Measurements from ENCODE around the gene IFIH1.

The IFIH1 gene

GRCh38 chr2:162242586-162243280, 75.8 kb downstream of the IFIH1 start:
- H3K4me3 ChIP-seq, result no peak overlapping the region
- H3K36me3 ChIP-seq (replicated peaks), result no peaks in the 10 kb centered on the region
- in situ Hi-C loops (cut with MboI; ENCODE audit: low sequenced_read_pairs), result no loop called here
- DNase-seq (ENCODE audit: low spot score in 2 of 2), result no peak
- no peaks in the 10 kb centered on the region; the same call in 1 of the 2 replicates for H3K27me3 ChIP-seq (ENCODE audit: low read depth)
- H3K4me1 ChIP-seq, result no peaks in the 10 kb centered on the region
- H3K9me3 ChIP-seq, result no peaks in the 10 kb centered on the region

GRCh38 chr2:162241571-162241970, 76.9 kb downstream of the IFIH1 start:
- no peaks in the 10 kb centered on the region for H3K36me3 ChIP-seq (replicated peaks)
- in situ Hi-C loops (cut with MboI; ENCODE audit: low sequenced_read_pairs), result no loop called here
- H3K27me3 ChIP-seq (ENCODE audit: low read depth), result no peaks in the 10 kb centered on the region; the same call in 1 of the 2 replicates
- no peak overlapping the region for H3K4me3 ChIP-seq
- DNase-seq (ENCODE audit: low spot score in 2 of 2), result no peak
- H3K4me1 ChIP-seq, result no peaks in the 10 kb centered on the region
- no peaks in the 10 kb centered on the region for H3K9me3 ChIP-seq

GRCh38 chr2:162234620-162235462, 83.6 kb downstream of the IFIH1 start:
- Histone ChIP-seq H3K4me1 (no peaks in the 10 kb centered on the region; the same call in 1 of the 2 replicates), H3K27me3 (ENCODE audit: low read depth) (no peaks in the 10 kb centered on the region), H3K36me3 (replicated peaks) (no peaks in the 10 kb centered on the region), H3K4me3 (no peak overlapping the region), H3K9me3 (no peaks in the 10 kb centered on the region)
- DNase-seq (ENCODE audit: low spot score in 2 of 2), result no peak
- in situ Hi-C loops (cut with MboI; ENCODE audit: low sequenced_read_pairs), result no loop called here

GRCh38 chr2:162233197-162233596, 85.3 kb downstream of the IFIH1 start:
- no peak for DNase-seq (ENCODE audit: low spot score in 2 of 2)
- no peaks in the 10 kb centered on the region for H3K9me3 ChIP-seq
- H3K4me1 ChIP-seq, result no peaks in the 10 kb centered on the region; the same call in 1 of the 2 replicates
- no peak overlapping the region for H3K4me3 ChIP-seq
- in situ Hi-C loops (cut with MboI; ENCODE audit: low sequenced_read_pairs), result no loop called here
- no peaks in the 10 kb centered on the region for H3K36me3 ChIP-seq (replicated peaks)
- no peaks in the 10 kb centered on the region for H3K27me3 ChIP-seq (ENCODE audit: low read depth)

GRCh38 chr2:162232671-162233070, 85.8 kb downstream of the IFIH1 start:
- in situ Hi-C loops (cut with MboI; ENCODE audit: low sequenced_read_pairs), result no loop called here
- H3K9me3 ChIP-seq, result no peaks in the 10 kb centered on the region
- no peaks in the 10 kb centered on the region; the same call in 1 of the 2 replicates for H3K4me1 ChIP-seq
- H3K27me3 ChIP-seq (ENCODE audit: low read depth), result no peaks in the 10 kb centered on the region
- no peak for DNase-seq (ENCODE audit: low spot score in 2 of 2)
- H3K36me3 ChIP-seq (replicated peaks), result no peaks in the 10 kb centered on the region
- no peak overlapping the region for H3K4me3 ChIP-seq

GRCh38 chr2:162232027-162232426, 86.5 kb downstream of the IFIH1 start:
- H3K27me3 ChIP-seq (ENCODE audit: low read depth), result no peaks in the 10 kb centered on the region
- H3K4me3 ChIP-seq, result no peak overlapping the region
- no peaks in the 10 kb centered on the region for H3K36me3 ChIP-seq (replicated peaks)
- no peaks in the 10 kb centered on the region for H3K9me3 ChIP-seq
- H3K4me1 ChIP-seq, result no peaks in the 10 kb centered on the region; the same call in 1 of the 2 replicates
- DNase-seq (ENCODE audit: low spot score in 2 of 2), result no peak
- in situ Hi-C loops (cut with MboI; ENCODE audit: low sequenced_read_pairs), result no loop called here

GRCh38 chr2:162230761-162231160, 87.7 kb downstream of the IFIH1 start:
- H3K4me3 ChIP-seq, result no peak overlapping the region
- no peaks in the 10 kb centered on the region for H3K36me3 ChIP-seq (replicated peaks)
- in situ Hi-C loops (cut with MboI; ENCODE audit: low sequenced_read_pairs), result no loop called here
- DNase-seq (ENCODE audit: low spot score in 2 of 2), result no peak
- H3K9me3 ChIP-seq, result no peaks in the 10 kb centered on the region
- H3K4me1 ChIP-seq, result no peaks in the 10 kb centered on the region; the same call in 1 of the 2 replicates
- H3K27me3 ChIP-seq (ENCODE audit: low read depth), result no peaks in the 10 kb centered on the region

- in situ Hi-C loops (cut with MboI; ENCODE audit: low sequenced_read_pairs), result no loop called here
- Histone ChIP-seq H3K9me3 (no peaks in the 10 kb centered on the region), H3K27me3 (ENCODE audit: low read depth) (peaks cover 5% of the 10 kb centered on the region; the same call in 1 of the 2 replicates), H3K4me1 (no peaks in the 10 kb centered on the region), H3K4me3 (no peak overlapping the region), H3K36me3 (replicated peaks) (no peaks in the 10 kb centered on the region)
- no peak for DNase-seq (ENCODE audit: low spot score in 2 of 2)
Measured at GRCh38 chr2:162226836-162227235, 91.6 kb downstream of the IFIH1 start.

- DNase-seq (ENCODE audit: low spot score in 2 of 2), result peak; percentile 63 to 81
- in situ Hi-C loops (cut with MboI; ENCODE audit: low sequenced_read_pairs), result loop anchor here (5.0 kb wide), 1 partner anchor 76 kb away; no protein-coding TSS in a partner anchor
Measured at GRCh38 chr2:162221064-162221463, 97.4 kb downstream of the IFIH1 start.

GRCh38 chr2:162220368-162220767, 98.1 kb downstream of the IFIH1 start:
- DNase-seq (ENCODE audit: low spot score in 2 of 2), result no peak
- Histone ChIP-seq H3K9me3 (no peaks in the 10 kb centered on the region; the same call in 1 of the 2 replicates), H3K27me3 (ENCODE audit: low read depth) (peaks cover 5% of the 10 kb centered on the region; the same call in 1 of the 2 replicates), H3K36me3 (replicated peaks) (no peaks in the 10 kb centered on the region), H3K4me3 (no peak overlapping the region), H3K4me1 (no peaks in the 10 kb centered on the region)
- in situ Hi-C loops (cut with MboI; ENCODE audit: low sequenced_read_pairs), result loop anchor here (5.0 kb wide), 1 partner anchor 77 kb away; no protein-coding TSS in a partner anchor

More at GRCh38 chr2:162221064-162221463, 97.4 kb downstream of the IFIH1 start:
- Histone ChIP-seq H3K9me3 (no peaks in the 10 kb centered on the region), H3K27me3 (ENCODE audit: low read depth) (peaks cover 5% of the 10 kb centered on the region; the same call in 1 of the 2 replicates), H3K4me3 (no peak overlapping the region), H3K36me3 (replicated peaks) (no peaks in the 10 kb centered on the region), H3K4me1 (no peaks in the 10 kb centered on the region)

GRCh38 chr2:162219426-162219825, 99.1 kb downstream of the IFIH1 start:
- in situ Hi-C loops (cut with MboI; ENCODE audit: low sequenced_read_pairs), result no loop called here
- H3K27me3 ChIP-seq (ENCODE audit: low read depth), result peaks cover 5% of the 10 kb centered on the region; the same call in 1 of the 2 replicates
- no peak for DNase-seq (ENCODE audit: low spot score in 2 of 2)
- H3K36me3 ChIP-seq (replicated peaks), result no peaks in the 10 kb centered on the region
- H3K9me3 ChIP-seq, result no peaks in the 10 kb centered on the region; the same call in 1 of the 2 replicates
- no peaks in the 10 kb centered on the region for H3K4me1 ChIP-seq
- no peak overlapping the region for H3K4me3 ChIP-seq

- H3K4me1 ChIP-seq, result 0 out of 2 replicates have a peak, but pooled peaks cover 2% of the 10 kb centered on the region
- H3K27me3 ChIP-seq (ENCODE audit: low read depth), result no peaks in the 10 kb centered on the region
- DNase-seq (ENCODE audit: low spot score in 2 of 2), result no peak
- no peaks in the 10 kb centered on the region for H3K36me3 ChIP-seq (replicated peaks)
- H3K9me3 ChIP-seq, result no peaks in the 10 kb centered on the region; the same call in 1 of the 2 replicates
- H3K4me3 ChIP-seq, result no peak overlapping the region
- in situ Hi-C loops (cut with MboI; ENCODE audit: low sequenced_read_pairs), result no loop called here
Measured at GRCh38 chr2:162217598-162217997, 100.9 kb downstream of the IFIH1 start.
